NCI-H2196 treated with DMSO at 0.1 percent for 48 hours (cell line): ENCODE measurements around the gene NBPF20.
"Not testable (repeated sequence)": the region's sequence is repeated elsewhere in the genome, so short reads cannot be mapped to it uniquely, and the experiment has no call there.

Experiments used
- DNase-seq: peaks from one replicate; lab custom pipeline; 2025; ENCODE audit not compliant: unreplicated experiment; lab: John Stamatoyannopoulos, UW

Gene NBPF20, protein sequence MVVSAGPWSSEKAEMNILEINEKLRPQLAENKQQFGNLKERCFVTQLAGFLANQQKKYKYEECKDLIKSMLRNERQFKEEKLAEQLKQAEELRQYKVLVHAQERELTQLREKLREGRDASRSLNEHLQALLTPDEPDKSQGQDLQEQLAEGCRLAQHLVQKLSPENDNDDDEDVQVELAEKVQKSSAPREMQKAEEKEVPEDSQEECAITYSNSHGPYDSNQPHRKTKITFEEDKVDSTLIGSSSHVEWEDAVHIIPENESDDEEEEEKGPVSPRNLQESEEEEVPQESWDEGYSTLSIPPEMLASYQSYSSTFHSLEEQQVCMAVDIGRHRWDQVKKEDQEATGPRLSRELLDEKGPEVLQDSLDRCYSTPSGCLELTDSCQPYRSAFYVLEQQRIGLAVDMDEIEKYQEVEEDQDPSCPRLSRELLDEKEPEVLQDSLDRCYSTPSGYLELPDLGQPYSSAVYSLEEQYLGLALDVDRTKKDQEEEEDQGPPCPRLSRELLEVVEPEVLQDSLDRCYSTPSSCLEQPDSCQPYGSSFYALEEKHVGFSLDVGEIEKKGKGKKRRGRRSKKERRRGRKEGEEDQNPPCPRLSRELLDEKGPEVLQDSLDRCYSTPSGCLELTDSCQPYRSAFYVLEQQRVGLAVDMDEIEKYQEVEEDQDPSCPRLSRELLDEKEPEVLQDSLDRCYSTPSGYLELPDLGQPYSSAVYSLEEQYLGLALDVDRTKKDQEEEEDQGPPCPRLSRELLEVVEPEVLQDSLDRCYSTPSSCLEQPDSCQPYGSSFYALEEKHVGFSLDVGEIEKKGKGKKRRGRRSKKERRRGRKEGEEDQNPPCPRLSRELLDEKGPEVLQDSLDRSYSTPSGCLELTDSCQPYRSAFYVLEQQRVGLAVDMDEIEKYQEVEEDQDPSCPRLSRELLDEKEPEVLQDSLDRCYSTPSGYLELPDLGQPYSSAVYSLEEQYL (N-terminal part only)

DNA sequence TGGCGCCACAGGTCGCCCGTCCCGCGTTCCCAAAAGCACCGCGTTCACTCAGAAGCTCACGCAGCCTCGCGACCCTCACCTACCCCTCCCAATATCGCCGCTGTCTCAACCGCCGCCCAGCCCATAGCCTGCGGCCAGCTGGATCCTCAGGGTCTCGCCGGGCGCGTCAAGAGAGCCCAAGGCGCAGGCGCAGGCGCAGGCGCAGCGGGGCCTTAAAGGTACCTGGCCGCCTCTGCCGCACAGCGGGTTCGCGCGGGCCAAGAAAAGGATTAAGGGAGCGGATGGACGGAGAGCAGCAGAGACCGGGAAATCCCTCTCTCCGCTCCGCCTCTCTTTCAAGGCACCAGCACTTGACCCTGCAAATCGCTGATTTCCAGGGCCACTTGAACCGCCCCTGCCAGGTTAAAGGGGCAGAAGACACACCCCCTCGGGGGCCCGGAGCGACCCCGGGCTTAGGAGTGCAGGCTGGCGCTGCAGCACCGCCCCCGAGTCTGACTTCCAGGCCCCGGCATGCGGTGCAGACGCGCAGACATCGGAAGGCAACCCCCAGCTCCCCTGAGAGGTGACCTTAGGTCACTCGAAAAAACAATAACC lies at the start of gene NBPF20:
Gene NBPF20 (minus strand): TSS at position 168 of the 594 bp plus-strand sequence. CDS start 20,331 bp downstream, outside the sequence.
- peak; percentile 69 for DNase-seq

DNA sequence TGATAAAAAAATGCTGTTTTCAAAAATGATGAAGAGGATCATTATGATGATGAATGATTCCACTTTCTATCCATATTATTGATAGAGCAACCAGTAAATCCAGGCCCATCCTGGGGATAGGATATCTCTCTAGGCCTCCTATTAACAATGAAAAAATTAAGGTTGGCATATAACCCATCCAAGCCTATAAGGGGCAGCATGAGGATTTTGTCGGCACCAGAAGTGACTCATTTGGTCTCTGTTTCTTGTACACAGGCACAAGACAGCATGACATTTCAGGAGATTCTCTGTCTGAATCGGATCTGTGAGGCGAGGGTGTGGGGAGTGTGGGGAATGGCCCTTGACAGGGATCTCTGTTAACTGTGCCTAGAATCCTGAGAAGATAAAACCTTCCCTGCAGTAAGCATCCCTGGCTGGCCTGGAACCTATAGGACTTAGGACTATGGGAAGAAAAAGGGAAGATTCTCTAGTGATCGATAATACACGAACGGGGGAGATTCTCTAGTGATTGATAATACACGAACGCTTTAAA lies 49.5 kb upstream of the NBPF20 start:
- not testable (repeated sequence) for DNase-seq

DNA sequence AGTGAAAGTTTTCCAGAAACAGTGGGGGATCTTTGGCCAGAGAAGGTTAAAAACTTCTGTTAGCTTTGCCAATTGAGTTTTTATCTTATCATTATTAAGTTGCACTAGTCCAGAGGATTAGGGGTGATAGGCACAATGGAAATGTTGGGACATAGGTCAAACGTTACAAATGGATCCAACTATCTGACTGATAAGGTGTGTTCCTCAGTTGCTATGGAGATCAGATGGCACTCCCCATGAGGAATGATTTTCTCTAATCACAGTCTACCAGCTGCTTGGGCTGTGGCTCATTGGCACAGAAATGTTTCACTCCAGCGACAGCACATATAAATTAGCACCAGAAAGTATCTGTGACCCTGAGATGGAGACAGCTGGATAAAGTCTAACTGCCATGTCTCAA lies 47.3 kb upstream of the NBPF20 start:
- not testable (repeated sequence) for DNase-seq

DNA sequence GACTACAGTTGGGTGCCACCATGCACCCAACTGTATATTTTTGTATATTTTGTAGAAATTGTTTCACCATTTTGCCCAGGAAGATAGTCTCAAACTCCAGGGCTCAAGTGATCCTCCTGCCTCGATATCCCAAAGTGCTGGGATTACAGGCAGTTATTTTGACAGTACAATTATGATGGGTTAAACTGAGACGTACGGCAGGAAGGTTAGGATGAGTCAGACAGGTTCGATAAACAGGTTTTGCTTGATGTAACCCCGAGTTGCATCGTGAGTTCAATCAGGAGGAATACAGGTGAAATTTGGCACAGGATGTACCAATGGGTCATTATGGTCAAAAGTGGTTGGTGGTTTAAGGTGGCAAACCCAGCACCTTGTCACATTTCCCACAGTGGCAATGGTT lies 46.0 kb upstream of the NBPF20 start:
- not testable (repeated sequence) for DNase-seq

DNA sequence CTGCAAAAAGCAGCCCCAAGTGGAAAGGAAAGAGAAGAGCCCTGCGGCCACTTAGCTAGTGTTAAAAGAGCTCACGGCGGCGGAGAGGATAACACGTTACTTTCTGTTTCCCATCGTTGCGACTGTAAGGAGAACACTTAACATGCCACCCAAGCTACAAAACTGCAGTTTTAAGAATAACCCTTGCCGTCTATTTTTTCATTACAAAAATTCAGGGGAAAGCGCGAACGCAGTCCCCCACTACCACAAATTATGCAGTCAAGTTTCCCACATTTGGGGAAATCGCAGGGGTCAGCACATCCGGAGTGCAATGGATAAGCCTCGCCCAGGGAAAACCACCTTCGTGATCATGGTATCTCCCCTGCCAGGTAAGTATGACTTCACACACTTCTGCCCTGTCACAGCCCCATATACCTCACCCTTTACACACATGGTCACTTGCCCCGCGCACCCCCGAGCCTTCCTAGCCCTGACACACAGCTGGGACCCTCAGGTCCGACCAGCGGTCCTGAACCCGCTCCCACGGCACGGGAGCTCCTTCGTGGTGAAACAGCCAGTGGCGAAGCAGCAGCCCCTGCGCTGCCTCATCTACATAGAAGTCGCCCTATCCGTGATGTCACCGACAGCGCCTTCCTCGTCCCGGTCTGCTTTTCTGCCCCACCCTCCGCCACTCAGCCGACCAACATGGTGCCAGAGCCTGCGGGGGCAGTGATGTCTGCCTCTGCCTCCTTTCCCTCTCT lies 40.2 kb upstream of the NBPF20 start:
- peak; percentile 48 for DNase-seq

DNA sequence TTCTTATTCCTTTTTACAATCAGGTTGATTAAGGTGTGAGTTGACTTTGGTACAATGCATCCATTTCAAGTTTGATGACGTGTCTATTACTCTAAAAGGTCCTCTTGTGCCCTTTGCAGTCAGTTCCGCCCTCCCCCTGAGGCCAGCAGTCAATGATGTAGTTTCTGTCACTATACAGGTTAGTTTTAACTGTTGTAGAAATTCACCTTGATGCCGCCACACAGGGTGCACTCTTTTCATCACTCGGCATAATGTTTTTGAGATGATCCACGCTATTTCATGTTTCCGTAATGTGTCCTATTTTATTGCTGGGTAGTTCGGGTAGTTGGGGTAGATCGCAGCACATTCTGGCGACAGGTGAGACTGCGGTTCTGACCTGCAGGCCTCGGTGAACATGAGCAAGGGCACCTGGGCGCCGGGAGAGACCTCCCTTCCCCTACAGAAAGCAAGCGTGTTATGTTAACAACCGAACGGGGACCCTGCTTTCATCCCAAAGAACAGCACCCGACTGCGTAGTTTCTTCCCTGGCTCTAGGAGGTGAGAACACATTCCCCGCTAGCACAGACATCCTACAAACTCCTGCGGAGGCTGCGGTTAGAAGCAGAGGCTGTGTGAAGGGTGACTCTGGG lies 39.4 kb upstream of the NBPF20 start:
- DNase-seq = not testable (repeated sequence)

DNA sequence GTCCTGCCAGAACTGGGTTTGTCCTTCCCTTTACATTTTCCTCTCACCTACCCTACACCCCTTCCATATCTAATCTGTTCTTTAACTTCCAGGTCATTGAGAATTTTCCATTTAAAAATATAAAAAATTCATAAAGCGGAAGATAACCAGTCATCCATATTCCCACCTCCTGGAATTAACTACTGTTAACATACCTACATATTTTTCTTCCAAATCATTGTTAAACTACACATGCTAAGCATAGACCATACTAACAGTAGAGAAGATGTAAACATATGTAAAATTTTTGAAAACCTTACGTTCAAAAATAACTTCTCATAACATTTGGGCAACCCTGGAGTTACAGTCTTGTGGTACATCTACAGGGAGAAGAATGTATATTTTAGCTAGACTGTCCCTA lies 38.6 kb upstream of the NBPF20 start:
- DNase-seq = not testable (repeated sequence)

DNA sequence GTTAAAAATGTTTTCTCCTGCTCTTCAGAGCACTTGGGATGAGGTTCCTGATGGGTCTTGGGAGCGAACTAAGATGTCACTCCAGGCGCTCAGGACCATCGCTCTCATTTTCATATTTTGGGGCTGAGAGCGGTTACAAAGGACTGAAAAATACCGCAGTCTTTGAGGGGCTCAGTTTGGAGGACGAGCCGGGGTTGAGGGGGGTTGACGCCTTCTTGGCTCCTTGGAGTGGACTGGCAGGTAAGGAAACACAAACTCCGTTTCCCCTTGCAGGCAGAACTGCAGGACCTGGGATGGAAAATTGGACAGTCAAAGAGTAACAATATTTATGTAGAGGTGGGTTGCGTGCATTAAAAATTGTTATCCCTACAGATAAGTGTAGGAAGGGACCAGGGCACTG lies 35.3 kb upstream of the NBPF20 start:
- DNase-seq = not testable (repeated sequence)

DNA sequence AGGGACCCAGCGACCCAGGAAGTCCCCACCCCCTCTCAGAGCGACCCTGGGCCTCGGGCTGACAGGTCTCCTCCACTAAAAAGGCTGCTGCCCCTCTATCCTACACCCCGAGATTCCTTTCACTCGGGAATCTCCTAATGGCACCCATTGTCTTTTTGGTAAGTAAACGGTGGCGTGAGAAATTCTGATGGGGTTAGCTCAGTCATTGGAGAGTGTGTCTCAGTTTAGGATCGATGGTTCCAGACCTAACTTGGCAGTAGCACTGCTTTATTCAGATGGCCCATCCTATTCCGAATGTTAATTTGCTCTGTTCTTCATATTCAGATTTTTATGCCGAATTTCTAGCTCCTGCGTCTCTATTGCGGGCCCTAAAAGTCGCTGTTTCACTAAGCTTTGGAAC lies 34.6 kb upstream of the NBPF20 start:
- DNase-seq = not testable (repeated sequence)

DNA sequence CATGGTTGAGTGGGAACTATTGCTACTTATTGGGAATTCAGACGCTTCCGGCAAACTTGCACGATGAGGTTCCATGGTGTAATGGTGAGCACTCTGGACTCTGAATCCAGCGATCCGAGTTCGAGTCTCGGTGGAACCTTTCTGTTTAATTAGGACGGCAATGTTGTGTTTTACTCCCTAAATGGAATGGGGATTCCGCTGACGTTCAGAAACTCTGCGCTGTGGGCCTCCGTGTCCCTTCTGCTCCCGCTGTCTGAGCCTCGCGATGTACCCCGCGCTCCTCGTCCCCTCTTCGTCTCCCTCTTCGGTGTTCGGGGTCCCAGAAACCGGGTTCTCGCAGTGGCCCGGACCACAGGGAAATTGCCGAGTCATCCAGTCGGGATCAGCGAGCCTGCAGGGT lies 34.2 kb upstream of the NBPF20 start:
- DNase-seq = not testable (repeated sequence)

DNA sequence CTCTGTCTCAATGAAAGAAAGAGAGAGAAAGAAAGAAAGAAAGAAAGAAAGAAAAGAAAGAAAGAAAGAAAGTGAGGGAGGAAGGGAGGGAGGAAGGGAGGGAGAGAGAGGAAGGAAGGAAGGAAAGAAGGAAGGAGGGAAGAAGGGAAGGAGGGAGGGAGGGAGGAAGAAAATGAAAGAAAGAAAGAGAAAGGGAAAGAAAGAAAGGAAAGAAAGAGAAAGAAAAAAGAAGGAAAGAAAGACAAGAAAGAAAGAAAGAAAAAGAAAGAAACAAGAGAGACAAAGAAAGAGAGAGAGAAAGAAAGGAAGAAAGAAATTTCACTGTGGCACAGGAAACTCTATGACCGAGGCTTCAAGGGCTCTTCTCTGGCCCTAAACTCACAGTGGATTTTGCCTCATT lies 33.7 kb upstream of the NBPF20 start:
- DNase-seq = not testable (repeated sequence)

DNA sequence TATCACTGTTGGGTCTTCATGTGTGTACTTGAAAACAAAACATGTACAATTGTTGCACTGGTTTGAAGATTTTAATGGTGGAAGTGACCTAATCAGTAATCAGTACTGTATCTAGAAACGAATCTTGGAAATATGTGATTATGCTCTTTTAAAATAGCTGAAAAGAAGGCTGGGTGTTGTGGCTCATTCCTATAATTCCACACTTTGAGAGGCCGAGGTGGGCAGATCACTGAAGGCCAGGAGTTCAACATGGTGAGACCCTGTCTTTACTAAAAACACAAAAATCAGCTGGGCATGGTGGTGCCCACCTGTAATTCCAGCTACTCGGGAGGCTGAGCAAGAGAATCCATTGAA lies 29.4 kb upstream of the NBPF20 start:
- not testable (repeated sequence) for DNase-seq

DNA sequence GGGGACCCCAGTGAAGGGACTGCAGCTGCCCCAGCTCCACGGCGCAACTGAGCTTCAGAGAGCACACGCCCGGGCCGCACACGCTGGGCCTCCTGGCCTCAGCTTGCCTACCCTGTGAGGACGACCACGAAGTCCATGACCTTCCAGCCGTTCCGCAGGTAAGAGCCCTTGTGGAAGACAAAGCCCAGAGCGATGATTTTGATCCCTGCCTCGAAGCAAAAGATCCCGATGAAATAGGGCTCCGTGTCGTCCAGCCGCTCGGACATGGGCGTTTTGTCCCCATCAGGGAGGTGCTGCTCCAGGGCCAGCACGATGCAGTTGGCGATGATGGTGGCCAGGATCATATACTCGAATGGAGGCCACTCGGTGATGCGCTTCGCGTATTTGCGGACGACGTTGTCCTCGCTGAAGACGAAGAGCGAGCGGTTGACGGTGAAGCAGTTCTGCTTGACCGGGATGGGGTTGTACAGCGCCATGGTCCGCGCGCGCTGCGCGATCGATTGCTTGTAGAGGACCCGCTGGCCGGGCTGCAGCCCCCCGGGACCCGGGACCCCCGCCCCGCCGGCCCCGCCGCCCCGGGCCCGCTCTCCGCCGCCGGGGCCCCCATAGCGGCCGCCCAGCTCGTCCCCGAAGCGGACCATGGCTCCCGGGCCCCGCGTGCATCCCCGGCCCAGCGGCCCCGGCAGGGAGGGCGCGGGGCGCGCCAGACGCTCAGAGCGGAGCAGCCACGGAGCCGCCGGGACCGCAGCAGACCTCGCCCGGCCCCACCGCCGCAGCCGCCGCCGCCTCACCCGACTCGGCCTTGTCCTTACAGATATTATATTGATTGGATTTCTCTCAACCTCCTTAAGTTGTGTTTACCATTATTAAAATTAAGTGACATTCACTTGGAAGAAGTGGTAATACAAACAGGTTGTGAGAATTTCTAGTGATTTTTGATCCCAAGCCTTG lies 28.7 kb upstream of the NBPF20 start:
- DNase-seq = not testable (repeated sequence)

DNA sequence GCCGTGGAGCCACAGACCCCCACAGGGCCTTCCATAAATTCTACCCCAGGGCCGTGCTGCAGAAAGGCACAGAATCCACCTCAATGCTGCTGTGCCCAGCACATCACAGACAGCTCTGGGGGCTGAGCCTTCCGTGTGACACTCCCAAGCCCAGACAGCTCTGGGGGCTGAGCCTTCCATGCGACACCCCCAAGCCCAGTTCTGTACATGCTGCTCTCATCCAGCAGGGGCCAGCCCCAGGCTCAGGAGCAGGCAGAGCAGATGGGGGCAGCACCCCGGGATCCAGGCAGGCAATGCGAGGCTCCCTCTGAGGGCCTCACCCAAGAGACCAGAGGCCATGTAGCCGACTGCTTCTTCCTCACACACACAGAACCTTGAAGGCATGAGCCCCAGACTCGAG lies 27.1 kb upstream of the NBPF20 start:
- DNase-seq = not testable (repeated sequence)

DNA sequence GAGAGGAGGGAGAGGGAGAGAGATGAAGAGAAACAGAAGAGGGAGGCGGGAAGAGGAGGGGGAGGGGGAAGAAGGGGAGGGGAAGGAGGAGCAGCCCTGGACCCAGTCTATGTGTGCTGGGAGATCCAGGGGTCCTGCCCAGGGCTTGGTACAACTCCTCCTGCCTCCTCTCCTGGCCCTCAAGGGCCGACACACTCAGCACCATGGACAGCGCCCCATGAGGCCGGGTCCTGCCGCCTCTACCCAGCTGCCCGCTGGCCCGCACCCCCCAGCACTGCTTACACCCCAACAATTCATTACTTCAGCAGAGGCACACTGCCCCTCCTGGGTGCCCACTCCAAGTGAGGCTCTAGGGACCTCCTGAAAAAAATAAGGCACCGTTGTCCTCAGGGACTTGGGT lies 26.5 kb upstream of the NBPF20 start:
- not testable (repeated sequence) for DNase-seq

DNA sequence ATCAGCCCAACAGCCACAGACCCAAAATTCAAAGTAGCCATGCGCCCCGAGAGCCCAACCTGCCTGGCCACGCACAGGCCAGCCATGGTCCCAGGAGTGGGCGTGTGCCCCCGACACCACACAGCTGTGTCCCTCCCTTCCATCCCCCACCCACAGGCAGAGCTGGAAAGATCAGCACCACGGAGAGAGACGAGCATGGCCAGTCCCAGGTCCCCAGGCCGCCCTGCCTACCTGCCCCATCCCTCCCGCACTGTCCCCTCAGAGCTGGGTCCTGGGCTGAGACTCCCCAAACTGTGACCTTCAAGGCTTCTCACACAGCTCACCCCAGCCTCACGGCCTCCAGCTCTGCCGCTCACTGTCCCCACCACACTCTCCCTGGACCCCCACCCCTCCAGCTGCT lies 19.8 kb upstream of the NBPF20 start:
- DNase-seq = not testable (repeated sequence)

DNA sequence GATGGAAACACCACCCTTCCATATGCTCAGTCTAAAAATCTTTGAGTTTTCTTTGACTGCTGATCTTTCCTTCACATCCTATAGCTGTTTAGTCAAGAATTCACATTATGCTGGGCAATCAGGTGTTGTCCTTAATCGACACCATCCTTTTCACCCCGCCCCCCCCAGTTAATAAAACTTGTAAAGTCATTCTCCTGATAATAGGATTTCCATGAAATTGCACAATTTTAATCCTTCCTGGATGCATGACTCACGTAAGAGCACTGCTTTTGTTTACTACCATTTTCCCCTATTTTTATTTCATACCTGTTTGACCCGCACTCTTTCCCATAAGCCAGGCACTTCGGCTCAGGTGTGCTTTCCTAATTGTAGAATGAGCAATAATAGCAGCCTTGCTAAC lies 16.9 kb upstream of the NBPF20 start:
- DNase-seq = not testable (repeated sequence)

DNA sequence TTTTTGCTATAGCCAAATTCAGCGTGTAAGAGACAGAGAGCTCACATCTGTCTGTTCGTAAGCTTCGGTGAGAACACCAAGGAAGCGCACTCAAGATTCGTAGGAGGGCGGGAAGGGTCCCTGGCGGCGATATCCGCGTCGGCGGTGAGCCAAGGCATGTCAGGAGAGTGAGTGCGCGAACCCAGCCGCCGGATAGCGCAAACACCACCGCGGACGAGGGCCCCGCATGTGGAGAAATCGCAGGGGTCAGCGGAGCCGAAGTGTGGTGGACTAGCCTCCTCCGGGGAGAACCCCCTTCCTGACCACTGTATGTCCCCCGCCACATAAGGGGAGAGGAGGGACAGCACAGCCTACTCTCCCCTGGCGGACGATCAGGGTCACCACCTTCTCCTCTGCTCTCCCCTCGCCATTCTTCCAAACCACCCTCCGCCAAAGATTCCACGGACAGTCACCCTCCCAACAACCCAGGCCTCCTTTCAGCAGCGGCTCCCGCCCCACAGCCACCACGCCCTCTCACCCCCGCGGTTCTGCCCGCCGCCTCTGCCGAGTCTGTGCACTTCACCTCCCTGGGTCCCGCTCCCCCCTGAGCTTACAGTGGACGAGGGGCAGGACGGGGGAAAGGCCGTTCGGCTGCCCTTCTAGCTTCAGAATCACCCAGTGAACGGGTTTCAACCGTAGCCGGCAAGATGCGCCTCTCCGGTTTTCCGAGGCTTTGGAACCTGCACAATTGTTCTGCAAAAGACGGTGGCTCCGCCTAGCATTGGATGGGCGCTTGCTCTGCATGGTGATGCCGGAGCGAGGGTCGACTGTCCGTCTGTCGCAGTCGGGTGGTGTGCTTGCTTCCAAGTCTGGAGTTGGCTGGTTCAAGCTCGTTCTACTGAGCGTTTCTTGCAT lies 6.2 kb upstream of the NBPF20 start:
- DNase-seq = not testable (repeated sequence)
